GM21723 (cell line): Measurements from ENCODE around the gene CACNA1C.
A peak's percentile ranks its signal among the peaks of the same experiment; 100 is the strongest.
"Not testable (repeated sequence)": the region's sequence is repeated elsewhere in the genome, so short reads cannot be mapped to it uniquely, and the experiment has no call there.

Experiments
- ATAC-seq: cut with Tn5 transposase; IDR thresholded peaks from one replicate; pipeline ENCODE4 v1.9.1; 2021; ENCODE audit warnings: mild to moderate bottlenecking, moderate library complexity; ENCODE audit not compliant: unreplicated experiment

Gene CACNA1C

DNA sequence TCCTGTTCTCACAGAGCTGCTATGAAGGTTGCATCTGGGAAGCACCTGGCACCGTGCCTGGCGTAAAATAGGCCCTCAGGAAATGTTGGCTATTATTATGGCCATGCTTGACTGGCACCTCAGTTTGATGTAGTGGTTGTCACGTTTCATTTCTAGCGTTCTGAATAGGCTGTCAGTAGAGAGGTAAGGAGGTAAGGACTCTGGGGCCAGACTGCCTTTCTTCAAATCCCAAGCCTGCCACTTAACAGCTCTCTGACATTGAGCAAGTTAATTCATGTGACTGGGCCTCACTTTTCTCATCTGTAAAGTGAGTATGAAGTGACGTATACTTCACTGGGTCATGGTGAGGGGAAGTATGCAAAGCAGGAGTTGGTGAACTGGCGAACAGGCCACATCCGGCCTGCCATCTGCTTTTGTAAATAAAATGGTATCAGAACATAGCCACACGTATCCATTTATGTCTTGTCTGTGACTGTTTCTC, 196.2 kb downstream of the CACNA1C start:
- peak; percentile 80 for ATAC-seq

DNA sequence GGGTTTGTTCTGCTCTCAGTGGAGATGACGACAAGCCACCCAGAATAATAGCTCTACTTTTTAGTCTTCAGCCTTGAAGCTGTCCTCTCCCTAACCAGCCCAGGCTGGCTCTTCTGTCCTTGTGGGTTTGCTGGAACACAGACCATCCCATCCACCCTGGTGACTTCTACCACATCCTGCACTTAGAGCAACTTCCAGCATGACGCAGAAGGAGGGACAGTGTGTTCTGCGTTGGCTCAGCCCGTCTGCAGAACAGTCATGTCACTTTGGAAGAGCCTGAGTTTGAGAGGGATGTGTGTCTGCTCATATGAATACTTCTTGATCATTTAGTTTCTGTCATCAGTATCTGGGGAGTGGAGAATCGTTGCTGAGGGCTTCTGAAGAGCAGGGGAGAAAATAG, 198.0 kb downstream of the CACNA1C start:
- ATAC-seq = no peak

DNA sequence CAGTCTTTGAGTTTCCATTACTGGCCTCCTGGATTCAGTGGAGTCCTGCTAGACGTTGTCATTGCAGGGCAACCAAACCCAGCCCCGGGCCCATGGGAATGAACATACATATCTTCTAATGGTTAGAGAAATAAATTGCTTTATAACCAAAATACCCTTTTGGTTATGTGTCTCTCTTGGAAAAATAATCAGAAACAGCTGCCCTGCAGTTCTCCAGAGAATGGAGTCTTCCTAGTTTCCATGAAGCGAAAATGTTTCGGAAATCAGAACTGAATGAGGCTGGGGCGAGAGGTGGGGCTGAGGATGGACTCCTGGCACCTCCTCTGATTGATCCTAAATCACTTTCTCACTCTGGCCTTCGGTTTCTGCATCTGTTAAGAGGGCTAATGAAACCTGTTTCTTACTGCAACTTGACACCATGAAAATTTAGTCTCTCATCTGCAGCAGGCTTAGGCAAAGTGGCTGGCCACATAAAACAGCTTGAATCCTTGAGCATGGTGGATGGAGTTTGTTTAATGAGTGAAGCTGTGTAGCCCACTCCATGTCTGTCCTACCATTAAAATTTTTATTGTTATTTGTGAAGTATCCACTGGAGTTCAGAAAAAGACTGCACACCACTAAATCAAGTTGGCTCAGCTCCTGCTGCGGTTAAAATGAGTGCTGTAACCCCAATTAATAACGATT, 198.9 kb downstream of the CACNA1C start:
- no peak for ATAC-seq

DNA sequence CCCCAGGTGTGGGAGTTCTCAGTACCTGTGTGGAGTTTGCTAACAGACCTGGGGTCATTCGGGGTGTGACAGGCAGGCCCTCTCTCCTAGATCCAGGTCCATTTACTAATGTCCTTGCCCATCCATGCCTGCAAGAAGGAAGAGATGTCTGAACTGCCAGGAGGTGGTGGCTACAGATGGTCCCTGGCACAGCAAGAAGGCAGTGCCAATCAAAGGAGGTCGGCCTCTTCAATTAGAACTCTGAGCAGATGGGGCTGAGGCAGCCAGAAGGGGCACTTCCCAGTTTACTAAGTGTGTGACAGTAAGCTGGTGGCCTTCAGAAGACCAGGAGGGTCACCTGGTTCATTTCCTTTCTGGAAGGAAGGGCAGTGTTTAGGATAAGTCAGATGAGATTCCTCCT, 202.5 kb downstream of the CACNA1C start:
- ATAC-seq = no peak

DNA sequence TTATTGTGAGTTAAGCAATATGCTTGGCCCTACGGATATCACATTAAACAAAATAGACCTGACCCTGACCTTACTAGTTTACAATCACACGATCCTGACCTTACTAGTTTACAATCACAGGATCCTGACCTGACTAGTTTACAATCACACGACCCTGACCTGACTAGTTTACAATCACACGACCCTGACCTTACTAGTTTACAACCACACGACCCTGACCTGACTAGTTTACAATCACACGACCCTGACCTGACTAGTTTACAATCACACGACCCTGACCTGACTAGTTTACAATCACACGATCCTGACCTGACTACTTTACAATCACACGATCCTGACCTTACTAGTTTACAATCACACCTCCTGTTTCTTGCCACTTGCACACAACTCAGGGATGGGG, 202.9 kb downstream of the CACNA1C start:
- ATAC-seq = not testable (repeated sequence)

DNA sequence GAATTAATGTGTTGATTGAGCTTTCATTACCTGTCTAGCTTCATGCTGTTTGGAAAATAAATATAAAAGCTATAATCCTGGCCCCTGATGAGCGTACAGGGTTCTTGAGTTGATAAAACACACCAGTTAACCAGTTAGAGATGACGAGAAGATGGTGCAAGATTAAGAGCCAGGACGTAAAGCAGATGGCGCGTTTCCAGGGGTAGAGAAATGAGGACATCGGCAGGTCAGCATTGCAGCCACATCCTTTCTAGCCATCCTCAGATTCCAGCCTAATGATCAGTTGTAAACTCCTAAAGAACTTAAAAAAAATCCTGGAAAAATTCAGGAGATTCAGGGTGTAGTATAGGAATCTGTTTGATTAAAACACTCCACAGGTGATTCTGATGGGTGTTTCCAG, 203.7 kb downstream of the CACNA1C start:
- no peak for ATAC-seq

DNA sequence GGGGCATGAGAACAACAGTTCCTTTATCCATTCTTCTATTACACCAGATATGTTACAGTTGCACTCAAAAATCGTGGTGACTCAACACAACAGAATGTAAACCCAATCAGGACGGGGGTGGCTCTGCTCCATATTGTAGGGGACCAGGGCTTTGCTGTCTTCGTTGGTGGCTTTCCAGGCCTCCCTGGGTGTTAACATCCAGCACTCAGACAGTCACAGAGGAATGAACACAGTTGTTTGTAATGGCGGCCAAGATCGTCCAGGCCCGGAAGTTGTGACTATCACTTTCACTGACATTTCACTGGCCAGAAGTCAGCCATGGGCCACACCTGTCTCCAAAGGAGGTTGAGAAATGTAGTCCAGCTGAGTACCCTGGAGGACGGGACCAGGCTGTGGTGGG, 204.1 kb downstream of the CACNA1C start:
- ATAC-seq = no peak

DNA sequence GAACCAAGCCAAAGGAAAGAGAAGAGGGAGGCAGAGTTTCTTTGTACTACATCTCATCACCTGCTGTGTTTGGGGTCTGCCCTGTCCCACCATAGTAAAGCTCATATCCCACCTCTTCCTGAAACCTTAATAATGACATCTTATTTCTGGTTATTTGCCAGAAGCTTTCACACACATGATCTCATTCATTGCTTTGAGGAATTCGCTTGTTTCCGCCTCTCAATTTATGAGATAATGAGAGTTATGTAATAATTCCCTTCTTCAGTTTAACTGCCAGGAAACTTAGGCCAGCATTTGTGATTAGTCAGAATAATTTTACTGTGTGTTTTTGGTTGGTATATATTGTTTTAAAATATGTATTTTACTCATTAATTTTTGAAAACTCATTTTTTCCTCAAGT, 205.2 kb downstream of the CACNA1C start:
- ATAC-seq = no peak

DNA sequence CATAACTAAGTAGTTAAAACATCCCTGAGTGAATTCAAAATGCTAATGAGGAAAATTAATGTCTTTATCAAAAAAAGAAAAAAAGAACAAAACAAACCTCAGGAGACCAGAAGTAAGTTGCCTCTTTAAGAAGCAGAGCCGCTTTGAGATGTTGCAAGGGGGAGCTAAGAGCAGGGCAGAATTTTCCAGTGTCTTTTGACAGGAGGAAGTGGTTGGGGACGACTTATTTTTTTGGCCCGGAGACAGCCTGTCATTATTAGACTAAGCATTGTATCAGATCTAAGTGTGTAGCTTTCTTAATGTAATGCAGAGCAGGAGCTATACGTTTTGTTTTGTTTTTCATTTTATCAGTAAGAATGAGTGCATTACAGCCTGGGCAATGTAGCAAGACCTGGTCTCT, 206.6 kb downstream of the CACNA1C start:
- ATAC-seq = no peak

DNA sequence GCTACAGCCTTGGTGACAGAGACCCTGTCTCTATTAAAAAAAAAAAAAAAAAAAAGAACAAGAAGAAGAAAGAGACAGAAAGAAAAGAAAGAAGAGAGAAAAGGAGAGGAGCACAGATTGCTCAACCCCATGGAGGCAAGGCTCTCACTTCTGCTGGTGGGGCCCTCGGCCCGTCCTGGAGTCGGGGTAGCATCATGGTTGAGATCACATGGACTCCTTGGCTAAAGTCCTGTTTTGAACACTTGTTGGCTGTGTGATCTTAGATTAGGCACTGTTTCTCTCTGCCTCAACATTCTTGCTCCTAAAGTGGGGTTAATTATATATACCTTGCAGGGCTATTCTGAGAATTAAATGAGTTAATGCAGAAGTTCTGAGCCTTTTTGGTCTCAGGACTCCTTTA, 207.7 kb downstream of the CACNA1C start:
- no peak for ATAC-seq

DNA sequence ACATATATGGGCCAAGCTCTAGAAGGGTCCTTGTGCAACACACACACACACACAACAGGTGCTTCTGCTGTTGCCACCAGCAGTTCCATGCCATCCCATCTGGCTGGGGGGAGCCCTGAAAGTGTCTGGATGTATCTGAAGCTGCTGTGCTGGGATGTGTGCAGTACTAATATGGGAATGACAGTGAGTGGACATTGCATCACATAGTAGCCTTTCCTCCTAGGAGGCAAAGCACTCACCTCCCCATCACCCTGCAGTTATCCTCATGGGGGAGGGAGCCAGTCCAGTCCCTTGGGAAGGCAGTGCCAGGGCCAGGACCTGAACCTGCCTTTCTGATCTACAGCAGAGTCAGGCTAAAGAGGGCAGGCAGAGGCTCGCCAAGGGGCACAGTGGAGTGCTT, 208.9 kb downstream of the CACNA1C start:
- no peak for ATAC-seq

DNA sequence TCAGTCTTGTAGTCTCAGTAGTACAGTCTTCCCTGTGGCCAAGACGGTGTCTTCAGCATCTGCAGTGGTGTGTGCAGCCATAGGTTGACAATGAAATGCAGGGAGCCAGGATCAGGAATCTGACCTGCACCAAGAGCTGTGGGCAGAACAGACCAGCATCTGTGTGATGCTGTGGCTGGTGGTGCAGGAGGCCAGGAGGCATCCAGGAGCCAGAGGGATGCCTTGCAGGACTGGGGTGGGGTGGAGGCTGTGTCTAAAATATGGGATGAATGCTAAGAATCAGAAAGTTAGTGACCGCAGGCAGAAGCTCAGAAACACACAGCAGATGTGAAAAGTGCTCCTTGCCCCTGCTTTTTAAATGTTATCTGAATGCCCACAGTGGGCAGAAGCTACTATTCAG, 209.7 kb downstream of the CACNA1C start:
- ATAC-seq = no peak

DNA sequence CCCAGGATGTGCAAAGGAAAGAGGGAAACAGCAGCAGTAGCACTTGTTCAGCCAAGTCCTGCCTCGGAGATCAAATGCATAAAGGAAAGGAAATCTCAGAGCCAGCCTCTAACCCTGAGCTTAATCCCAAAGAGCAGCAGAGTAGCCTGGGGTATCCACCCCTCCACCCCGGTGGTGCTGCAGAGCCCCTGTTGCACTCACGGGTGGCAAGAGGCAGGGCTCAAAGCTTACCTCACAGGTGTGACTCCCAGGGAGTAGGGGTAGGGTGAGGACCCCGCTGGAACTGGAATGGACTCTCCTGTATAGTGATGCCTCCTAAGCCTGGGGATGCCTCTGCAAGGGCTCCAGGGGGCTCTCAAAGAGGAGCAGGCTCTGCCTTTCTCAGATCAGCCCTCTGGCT, 211.1 kb downstream of the CACNA1C start:
- no peak for ATAC-seq

DNA sequence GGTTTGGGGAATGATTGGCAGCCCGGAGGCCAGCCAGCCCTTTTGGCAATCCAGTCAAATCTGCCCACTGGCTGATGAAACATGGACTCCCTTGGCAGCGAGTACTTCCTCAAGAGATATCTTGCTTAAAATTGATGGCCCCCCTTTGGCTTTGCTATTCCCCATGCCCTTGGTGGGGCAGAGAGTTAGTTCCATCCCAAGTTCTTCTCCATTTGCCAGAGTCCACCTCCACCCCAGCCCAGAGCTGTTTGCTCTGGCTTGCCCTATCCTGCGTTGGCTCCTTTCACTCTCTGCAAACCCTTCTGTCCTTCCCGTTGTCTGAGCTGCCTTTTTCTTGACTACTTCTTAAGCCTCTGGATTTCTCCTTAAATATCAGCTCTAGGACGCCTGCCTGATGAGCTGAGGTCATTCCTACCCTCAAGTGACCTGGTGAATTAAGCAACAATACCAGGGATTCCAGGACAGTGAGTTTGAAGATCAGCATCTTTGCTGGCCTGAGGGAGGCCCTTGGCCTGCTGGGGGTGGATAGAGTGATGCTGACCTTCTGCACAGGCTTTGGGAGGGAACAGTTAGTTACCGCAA, 212.0 kb downstream of the CACNA1C start:
- no peak for ATAC-seq

DNA sequence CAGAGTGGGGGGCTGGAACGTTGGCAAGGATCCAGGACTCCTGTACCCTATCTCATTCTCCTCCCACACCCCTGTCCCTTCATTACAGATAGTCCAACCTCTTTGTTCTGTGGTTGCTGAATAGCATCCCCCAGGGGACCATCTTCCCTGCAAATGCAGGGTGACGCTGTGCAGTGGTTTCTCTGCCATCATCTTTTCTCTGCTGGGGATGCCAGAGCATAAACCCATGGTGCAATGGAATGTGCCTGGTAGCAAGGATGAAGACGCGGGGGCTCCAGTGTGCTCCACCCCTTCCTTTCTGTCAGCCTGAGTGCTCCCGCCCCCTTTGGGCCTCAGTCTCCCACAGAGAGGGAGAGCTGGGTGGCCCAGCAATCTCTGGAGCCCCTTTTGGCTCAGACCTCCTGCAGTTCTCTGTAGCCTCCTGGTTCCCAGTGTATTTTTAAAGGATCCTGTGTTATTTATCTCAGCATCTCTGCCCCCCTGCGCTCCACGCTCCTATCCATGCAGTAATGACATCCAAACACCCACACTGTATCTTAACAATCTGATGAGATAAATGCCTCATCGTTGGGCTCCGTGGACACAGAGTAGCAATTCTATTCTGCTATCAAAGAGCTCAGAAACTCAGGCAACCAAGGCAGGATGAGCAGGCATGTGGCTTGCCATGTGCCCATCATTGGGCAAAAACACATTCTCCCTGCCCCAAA, 212.8 kb downstream of the CACNA1C start:
- no peak for ATAC-seq

DNA sequence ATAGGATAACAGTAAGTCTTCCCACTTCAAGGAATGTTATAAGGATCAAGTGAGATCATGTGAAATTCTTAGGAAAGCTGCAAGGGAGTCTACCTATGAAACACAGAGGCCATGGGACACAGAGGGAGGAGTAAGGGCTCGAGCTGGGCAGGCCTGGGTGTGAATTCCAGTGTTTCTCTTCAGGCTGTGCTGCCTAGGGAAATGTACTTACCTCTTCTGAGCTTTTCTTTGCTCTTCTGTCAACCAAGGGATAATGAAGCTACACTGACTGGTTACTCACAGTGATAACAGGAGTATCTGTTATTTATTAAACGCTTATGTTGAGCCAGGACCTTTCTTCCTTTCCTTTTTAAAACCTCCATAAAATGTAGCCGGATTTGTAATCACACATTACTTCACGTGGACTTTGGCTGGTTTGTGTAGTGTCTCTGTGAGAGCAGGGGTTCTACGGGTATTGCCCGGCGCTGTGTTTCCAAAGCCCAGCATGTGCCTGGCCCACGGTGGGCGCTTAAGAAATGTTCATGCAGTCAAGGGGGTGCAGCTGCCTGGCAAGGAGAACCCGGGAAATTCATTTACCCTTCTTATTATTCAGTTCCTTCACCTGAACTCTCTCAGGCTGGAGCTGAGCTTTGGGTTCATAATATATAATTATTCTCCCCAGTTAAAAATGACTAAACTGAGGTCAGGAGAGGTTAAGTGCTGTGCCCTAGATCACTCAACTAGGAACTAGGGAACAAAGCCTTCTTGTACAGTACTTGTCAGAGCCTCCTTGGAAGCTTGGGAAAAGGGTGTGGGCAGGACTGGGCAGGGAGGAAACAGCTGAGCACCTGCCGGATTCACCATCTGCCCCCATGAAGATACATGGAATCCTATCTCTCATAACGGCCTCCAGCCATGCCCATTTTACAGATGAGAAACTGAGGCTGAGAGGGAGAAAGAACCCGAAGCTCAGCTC, 214.2 kb downstream of the CACNA1C start:
- no peak for ATAC-seq

DNA sequence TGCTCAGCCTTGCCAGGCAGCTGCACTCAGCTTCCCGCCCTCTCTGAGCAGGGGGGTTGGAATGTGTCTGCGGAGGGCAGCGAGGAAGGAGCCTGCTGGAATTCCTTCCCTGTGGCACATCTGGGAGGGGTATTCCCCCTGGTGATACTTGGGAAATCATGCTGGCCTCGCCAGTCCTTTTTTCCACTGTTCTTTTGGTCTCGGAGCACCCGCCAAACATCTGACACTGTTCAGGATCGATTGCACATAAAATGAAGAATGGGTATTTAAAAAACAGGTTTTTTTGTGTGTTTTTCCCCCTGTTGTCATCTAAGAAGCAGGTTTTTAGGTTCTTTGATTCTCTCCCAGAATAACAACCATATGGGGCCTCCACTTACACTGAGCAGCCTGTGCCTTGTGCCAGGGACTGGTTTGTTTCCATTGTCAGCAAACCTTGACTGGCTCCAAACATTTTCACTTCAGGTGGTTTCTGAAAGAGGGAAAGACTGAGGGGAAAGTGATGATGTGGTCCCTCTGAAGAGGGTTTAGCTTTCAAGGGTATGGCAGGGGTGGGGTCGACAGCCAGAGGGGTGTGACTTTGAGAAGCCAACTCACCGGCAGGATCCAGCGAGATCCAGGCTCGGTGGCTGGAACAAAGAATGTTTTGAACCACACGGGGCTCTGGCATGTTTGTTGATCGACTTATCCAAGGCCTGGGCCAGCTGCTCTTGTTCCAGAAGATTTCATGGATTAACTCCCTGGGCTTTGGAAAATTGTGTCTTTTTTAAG, 215.1 kb downstream of the CACNA1C start:
- ATAC-seq = no peak

DNA sequence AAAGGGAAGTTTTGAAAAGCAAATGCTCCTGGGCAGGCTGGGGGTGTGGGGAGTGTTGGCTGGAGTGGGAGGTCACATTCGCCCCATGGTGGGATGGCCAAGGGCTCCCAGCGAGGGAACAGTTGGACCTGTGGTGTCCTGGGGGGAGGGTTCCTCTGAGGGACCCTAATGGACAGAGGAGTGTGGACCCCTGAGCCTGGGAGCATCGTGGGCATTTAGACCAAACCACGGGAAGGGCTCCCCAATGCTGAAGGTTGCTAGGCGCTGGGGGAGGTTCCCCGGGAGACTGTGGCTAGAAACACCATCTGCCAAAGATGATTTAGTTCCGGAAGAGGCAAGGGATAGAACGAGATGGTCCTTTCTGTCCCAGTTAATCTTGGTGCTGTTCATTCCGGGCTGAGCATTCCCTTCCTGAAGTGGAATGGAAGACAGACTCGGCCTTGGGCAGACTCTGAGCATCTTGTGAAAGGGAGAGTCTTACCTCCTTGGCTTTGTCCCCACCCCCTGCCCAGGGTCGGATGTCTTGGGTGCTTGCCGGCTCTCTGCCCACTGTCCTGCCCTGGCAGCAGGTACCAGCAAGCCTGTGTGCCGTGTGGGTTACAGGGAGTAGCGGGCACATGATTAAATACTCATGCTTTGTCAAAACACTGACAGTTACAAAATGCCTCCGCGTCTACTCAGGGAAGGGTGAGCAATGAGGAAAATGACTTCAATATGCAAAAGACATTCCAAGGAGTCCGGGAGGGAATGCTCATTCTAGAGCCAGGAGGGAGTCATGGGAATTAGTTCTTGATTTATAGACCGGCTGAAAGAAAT, 215.9 kb downstream of the CACNA1C start:
- no peak for ATAC-seq

DNA sequence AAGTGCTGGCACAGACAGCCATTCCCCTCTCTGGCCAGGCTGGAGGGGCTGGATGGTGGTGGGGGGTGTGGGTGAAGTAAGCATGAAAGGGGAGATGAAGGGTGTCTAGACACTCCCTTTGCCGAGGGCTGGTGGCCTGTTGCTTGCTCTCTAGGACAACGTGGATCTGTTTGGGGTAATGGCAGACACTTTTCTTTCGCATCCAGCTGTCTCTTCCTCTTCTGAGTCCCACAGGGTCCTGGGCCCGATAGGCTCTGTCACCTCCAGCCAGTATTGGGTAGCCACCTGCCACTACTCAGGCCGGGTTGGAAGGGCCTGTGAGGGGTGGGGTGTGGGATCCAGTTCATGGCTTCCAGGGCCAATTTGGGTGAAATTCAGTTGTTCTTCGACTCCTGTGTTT, 218.1 kb downstream of the CACNA1C start:
- no peak for ATAC-seq

DNA sequence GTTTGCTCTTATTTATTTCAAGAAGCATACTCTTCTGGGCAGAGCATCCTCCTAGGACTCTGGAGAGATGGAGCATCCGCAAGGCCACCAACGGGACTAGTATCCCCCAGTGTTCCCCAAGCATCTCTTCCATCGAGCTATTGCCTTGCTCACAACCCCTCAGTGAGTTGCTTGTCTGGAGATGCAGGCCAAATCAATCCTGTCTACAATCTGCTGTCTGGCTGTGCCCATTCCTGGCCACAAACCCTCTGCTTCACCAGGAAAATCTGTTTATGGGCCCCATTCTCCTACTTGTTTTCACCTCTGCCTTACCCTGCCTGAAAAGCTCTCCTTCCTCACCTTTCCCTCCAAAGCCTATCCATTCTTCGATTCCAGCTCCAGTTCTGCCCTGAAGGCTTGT, 219.2 kb downstream of the CACNA1C start:
- no peak for ATAC-seq
